H9 (cell line): Measurements from ENCODE around the gene DCC. TPM values are rescaled to one million over a fixed set of nuclear protein-coding genes. Genes with fewer than 3 reads are reported as not detected.

ENCODE experiments used
- DNase-seq: peaks from one replicate; pipeline ENCODE4 v3.0.0-alpha.2; 2017
- H2AFZ ChIP-seq: one replicate; pipeline ENCODE4 v1.6.1; 2013; ENCODE audit warnings: mild to moderate bottlenecking, low read length, control low read depth, moderate library complexity
- H2AK5ac ChIP-seq: 2 replicates; pipeline ENCODE4 v1.6.1; 2013; ENCODE audit warnings: low read length, control low read depth, mixed read lengths; ENCODE audit not compliant: insufficient read length
- H2BK120ac ChIP-seq: one replicate; pipeline ENCODE4 v1.6.1; 2013; ENCODE audit warnings: low read depth, mild to moderate bottlenecking, low read length, control low read depth, inconsistent platforms; ENCODE audit not compliant: poor library complexity, severe bottlenecking
- H2BK12ac ChIP-seq: 2 replicates; pipeline ENCODE4 v1.6.1; 2013; ENCODE audit warnings: low read length, control low read depth, mixed read lengths, low read depth; ENCODE audit not compliant: insufficient read length
- H2BK15ac ChIP-seq: 2 replicates; pipeline ENCODE4 v1.6.1; 2013; ENCODE audit warnings: low read depth, low read length, control low read depth
- H2BK20ac ChIP-seq: one replicate; pipeline ENCODE4 v1.6.1; 2013; ENCODE audit warnings: low read depth, mild to moderate bottlenecking, low read length, control low read depth, inconsistent platforms; ENCODE audit not compliant: poor library complexity, severe bottlenecking
- H2BK5ac ChIP-seq: 2 replicates; pipeline ENCODE4 v1.6.1; 2013; ENCODE audit warnings: low read length, control low read depth, mixed read lengths; ENCODE audit not compliant: insufficient read length
- H3K14ac ChIP-seq: 2 replicates; pipeline ENCODE4 v1.6.1; 2013; ENCODE audit warnings: low read length, control low read depth; ENCODE audit not compliant: insufficient read depth
- H3K18ac ChIP-seq: 2 replicates; pipeline ENCODE4 v1.6.1; 2013; ENCODE audit warnings: low read depth, mild to moderate bottlenecking, mixed read lengths, low read length, control low read depth; ENCODE audit not compliant: insufficient read length
- H3K23ac ChIP-seq: 2 replicates; pipeline ENCODE4 v1.6.1; 2013; ENCODE audit warnings: low read length, control low read depth, mixed read lengths, low read depth; ENCODE audit not compliant: insufficient read length
- H3K23me2 ChIP-seq: 2 replicates; pipeline ENCODE4 v1.6.1; 2013; ENCODE audit warnings: low read depth, mild to moderate bottlenecking, mixed read lengths, low read length, control low read depth; ENCODE audit not compliant: insufficient read length, poor library complexity, severe bottlenecking
- H3K27ac ChIP-seq: 2 replicates; pipeline ENCODE4 v1.5.1; 2013; ENCODE audit warnings: low read length, control low read depth, mixed read lengths, low read depth; ENCODE audit not compliant: insufficient read length
- H3K27me3 ChIP-seq: 2 replicates; pipeline ENCODE4 v1.6.1; 2013; ENCODE audit warnings: low read length, control low read depth, inconsistent platforms; ENCODE audit not compliant: insufficient read depth
- H3K4ac ChIP-seq: 2 replicates; pipeline ENCODE4 v1.6.1; 2013; ENCODE audit warnings: low read depth, mild to moderate bottlenecking, control low read depth, inconsistent platforms, low read length, moderate library complexity
- H3K4me1 ChIP-seq: 2 replicates; pipeline ENCODE4 v1.6.1; 2013; ENCODE audit warnings: low read length, control low read depth, inconsistent platforms; ENCODE audit not compliant: insufficient read depth
- H3K4me2 ChIP-seq: 2 replicates; pipeline ENCODE4 v1.6.1; 2013; ENCODE audit warnings: low read length, control low read depth, mixed read lengths; ENCODE audit not compliant: insufficient read length, insufficient read depth
- H3K56ac ChIP-seq: 2 replicates; pipeline ENCODE4 v1.6.1; 2013; ENCODE audit warnings: low read depth, mild to moderate bottlenecking, mixed read lengths, low read length, control low read depth; ENCODE audit not compliant: insufficient read length
- H3K79me1 ChIP-seq: 2 replicates; pipeline ENCODE4 v1.6.1; 2013; ENCODE audit warnings: low read depth, mild to moderate bottlenecking, moderate library complexity, low read length, control low read depth, inconsistent platforms; ENCODE audit not compliant: insufficient read depth, poor library complexity, severe bottlenecking
- H3K79me2 ChIP-seq: 2 replicates; pipeline ENCODE4 v1.6.1; 2013; ENCODE audit warnings: low read length, control low read depth, inconsistent platforms; ENCODE audit not compliant: insufficient read depth
- H3K9ac ChIP-seq: 2 replicates; pipeline ENCODE4 v1.6.1; 2013; ENCODE audit warnings: low read length, control low read depth, mixed read lengths; ENCODE audit not compliant: insufficient read length; ENCODE audit errors: extremely low read depth
- H3K9me3 ChIP-seq: one replicate; pipeline ENCODE4 v1.6.1; 2013; ENCODE audit warnings: low read depth, low read length, inconsistent platforms; ENCODE audit not compliant: control insufficient read depth
- H3T11ph ChIP-seq: one replicate; pipeline ENCODE4 v1.6.1; 2013; ENCODE audit warnings: mild to moderate bottlenecking, low read length, control low read depth, inconsistent platforms
- H4K20me1 ChIP-seq: one replicate; pipeline ENCODE4 v1.6.1; 2013; ENCODE audit not compliant: control insufficient read depth, insufficient read length, insufficient read depth
- H4K5ac ChIP-seq: 2 replicates; pipeline ENCODE4 v1.6.1; 2013; ENCODE audit warnings: low read depth, mild to moderate bottlenecking, mixed read lengths, low read length, control low read depth; ENCODE audit not compliant: insufficient read length
- H4K8ac ChIP-seq: replicated peaks from 2 replicates; pipeline ENCODE4 v1.6.1; 2013; ENCODE audit warnings: low read length, control low read depth, mixed read lengths, low read depth; ENCODE audit not compliant: insufficient read length
- H4K91ac ChIP-seq: 2 replicates; pipeline ENCODE4 v1.6.1; 2013; ENCODE audit warnings: low read depth, mild to moderate bottlenecking, moderate library complexity, mixed read lengths, low read length, control low read depth; ENCODE audit not compliant: insufficient read length
- H3K27ac Mint-ChIP-seq, 3 experiments: 2 replicates in 2 of 3; 3 replicates in 1 of 3; pipeline ENCODE4 v1.8.0; 2020 to 2021; ENCODE audit warnings: mixed read lengths in 3 of 3, mild to moderate bottlenecking in 1 of 3, moderate library complexity in 1 of 3
- H3K27me3 Mint-ChIP-seq: 2 replicates; pipeline ENCODE4 v1.8.0; 2021; ENCODE audit warnings: low read depth, mild to moderate bottlenecking, moderate library complexity, mixed read lengths
- H3K36me3 Mint-ChIP-seq, 3 experiments: 2 replicates in 2 of 3; 3 replicates in 1 of 3; pipeline ENCODE4 v1.8.0; 2020 to 2021; ENCODE audit warnings: low read depth in 3 of 3, mixed read lengths in 3 of 3; ENCODE audit not compliant: insufficient read depth in 1 of 3
- H3K4me1 Mint-ChIP-seq, 2 experiments: 2 replicates each; pipeline ENCODE4 v1.8.0; 2020; ENCODE audit warnings: mixed read lengths in 2 of 2
- H3K4me3 Mint-ChIP-seq, 2 experiments: 2 replicates in 1 of 2; 3 replicates in 1 of 2; pipeline ENCODE4 v1.8.0; 2020 to 2021; ENCODE audit warnings: mild to moderate bottlenecking in 2 of 2, mixed read lengths in 2 of 2, moderate library complexity in 1 of 2
- H3K9me3 Mint-ChIP-seq, 2 experiments: 2 replicates in 1 of 2; 3 replicates in 1 of 2; pipeline ENCODE4 v1.8.0; 2020; ENCODE audit warnings: mild to moderate bottlenecking in 2 of 2, mixed read lengths in 2 of 2, moderate library complexity in 1 of 2
- WGBS: extraction: QIAGEN DNeasy Blood & Tissue Kit; methylation state at CpG from one replicate; pipeline ENCODE4 v1.1.7; 2013; ENCODE audit warnings: missing lambda C conversion rate, low lambda C conversion rate, mixed read lengths; ENCODE audit not compliant: insufficient read length; ENCODE audit errors: extremely low coverage; 5-methylcytosine and 5-hydroxymethylcytosine counted together
- total RNA-seq: library from RNA; stranded (reverse); gene quantifications from 2 replicates; pipeline ENCODE4 v1.2.1, GENCODE V29; 2021
- TF ChIP-seq, protein P1 (sequence below): fragments of 200-600 bp; sonication (generic); conservative IDR thresholded peaks from 3 replicates; pipeline ENCODE4 v1.8.0; 2021; ENCODE audit warnings: antibody characterized with exemption, mild to moderate bottlenecking

The DCC gene
- total RNA-seq, 1 experiment from 2014 or later, result 0.35 TPM

DNA sequence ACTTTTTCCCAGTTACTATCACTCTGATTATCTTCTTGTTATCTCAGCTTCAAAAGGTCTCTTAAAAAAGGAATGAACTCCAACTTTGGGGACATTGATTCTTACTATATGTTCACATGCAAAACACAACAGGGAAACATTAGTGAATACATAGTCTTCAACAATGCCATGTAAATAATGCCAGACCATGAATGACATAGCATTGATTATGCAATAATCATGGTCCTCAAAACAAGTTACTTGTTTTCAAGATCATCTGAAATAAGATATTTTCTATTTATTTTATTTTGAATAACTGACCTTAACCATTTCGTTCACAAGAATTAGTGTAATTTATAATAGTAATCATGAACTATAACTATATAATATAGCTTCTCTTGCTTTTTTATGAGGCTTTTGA is 982.2 kb downstream of the DCC start:
- no peak overlapping the region for H2BK12ac ChIP-seq
- H3K79me2 ChIP-seq, result no peaks in the 10 kb centered on the region
- H3K18ac ChIP-seq, result no peak overlapping the region
- H3K14ac ChIP-seq, result no peak overlapping the region
- H3K27me3 ChIP-seq, result no peaks in the 10 kb centered on the region
- no peak overlapping the region for H3K4me2 ChIP-seq
- no peak overlapping the region for H2BK5ac ChIP-seq
- no peak overlapping the region for H3K9ac ChIP-seq
- H3K4me3 Mint-ChIP-seq, result no peak overlapping the region
- H3K56ac ChIP-seq, result no peak overlapping the region
- TF ChIP-seq, protein P1, sequence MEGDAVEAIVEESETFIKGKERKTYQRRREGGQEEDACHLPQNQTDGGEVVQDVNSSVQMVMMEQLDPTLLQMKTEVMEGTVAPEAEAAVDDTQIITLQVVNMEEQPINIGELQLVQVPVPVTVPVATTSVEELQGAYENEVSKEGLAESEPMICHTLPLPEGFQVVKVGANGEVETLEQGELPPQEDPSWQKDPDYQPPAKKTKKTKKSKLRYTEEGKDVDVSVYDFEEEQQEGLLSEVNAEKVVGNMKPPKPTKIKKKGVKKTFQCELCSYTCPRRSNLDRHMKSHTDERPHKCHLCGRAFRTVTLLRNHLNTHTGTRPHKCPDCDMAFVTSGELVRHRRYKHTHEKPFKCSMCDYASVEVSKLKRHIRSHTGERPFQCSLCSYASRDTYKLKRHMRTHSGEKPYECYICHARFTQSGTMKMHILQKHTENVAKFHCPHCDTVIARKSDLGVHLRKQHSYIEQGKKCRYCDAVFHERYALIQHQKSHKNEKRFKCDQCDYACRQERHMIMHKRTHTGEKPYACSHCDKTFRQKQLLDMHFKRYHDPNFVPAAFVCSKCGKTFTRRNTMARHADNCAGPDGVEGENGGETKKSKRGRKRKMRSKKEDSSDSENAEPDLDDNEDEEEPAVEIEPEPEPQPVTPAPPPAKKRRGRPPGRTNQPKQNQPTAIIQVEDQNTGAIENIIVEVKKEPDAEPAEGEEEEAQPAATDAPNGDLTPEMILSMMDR, result no peak
- no peak overlapping the region for H2BK20ac ChIP-seq
- H3K27me3 Mint-ChIP-seq, result no peaks in the 10 kb centered on the region
- H3K9me3 Mint-ChIP-seq, result 0 out of 5 replicates have a peak, but pooled peaks cover 0 to 1% of the 10 kb centered on the region in 2 experiments
- no peaks in the 10 kb centered on the region for H3K4me1 Mint-ChIP-seq
- no peaks in the 10 kb centered on the region for H4K20me1 ChIP-seq
- H3T11ph ChIP-seq, result no peak overlapping the region
- no peak overlapping the region for H4K91ac ChIP-seq
- no peak overlapping the region for H3K23ac ChIP-seq
- H3K27ac Mint-ChIP-seq, result no peak overlapping the region
- no peaks in the 10 kb centered on the region for H3K79me1 ChIP-seq
- no peak overlapping the region for H4K8ac ChIP-seq
- WGBS, result no CpG with 5 or more reads among the region's 1 CpG
- H2BK120ac ChIP-seq, result no peak overlapping the region
- H3K4ac ChIP-seq, result no peak overlapping the region
- no peak overlapping the region for H2AFZ ChIP-seq
- H3K9me3 ChIP-seq, result no peaks in the 10 kb centered on the region
- no peaks in the 10 kb centered on the region for H3K23me2 ChIP-seq
- no peak overlapping the region for H2BK15ac ChIP-seq
- H3K4me1 ChIP-seq, result no peaks in the 10 kb centered on the region
- no peak overlapping the region for H3K27ac ChIP-seq
- no peak for DNase-seq
- H3K36me3 Mint-ChIP-seq, result no peaks in the 10 kb centered on the region
- H2AK5ac ChIP-seq, result no peak overlapping the region
- no peak overlapping the region for H4K5ac ChIP-seq
